MV-4-11 (cell line): ENCODE measurements around the gene WARS2.

Source experiments
- DNase-seq: peaks from one replicate; lab custom pipeline; 2025; lab: John Stamatoyannopoulos, UW

Gene WARS2

GRCh38 chr1:118984086-118984721, 156.2 kb downstream of the WARS2 start:
- DNase-seq = no peak

GRCh38 chr1:118983558-118984041, 156.9 kb downstream of the WARS2 start:
- no peak for DNase-seq

DNA sequence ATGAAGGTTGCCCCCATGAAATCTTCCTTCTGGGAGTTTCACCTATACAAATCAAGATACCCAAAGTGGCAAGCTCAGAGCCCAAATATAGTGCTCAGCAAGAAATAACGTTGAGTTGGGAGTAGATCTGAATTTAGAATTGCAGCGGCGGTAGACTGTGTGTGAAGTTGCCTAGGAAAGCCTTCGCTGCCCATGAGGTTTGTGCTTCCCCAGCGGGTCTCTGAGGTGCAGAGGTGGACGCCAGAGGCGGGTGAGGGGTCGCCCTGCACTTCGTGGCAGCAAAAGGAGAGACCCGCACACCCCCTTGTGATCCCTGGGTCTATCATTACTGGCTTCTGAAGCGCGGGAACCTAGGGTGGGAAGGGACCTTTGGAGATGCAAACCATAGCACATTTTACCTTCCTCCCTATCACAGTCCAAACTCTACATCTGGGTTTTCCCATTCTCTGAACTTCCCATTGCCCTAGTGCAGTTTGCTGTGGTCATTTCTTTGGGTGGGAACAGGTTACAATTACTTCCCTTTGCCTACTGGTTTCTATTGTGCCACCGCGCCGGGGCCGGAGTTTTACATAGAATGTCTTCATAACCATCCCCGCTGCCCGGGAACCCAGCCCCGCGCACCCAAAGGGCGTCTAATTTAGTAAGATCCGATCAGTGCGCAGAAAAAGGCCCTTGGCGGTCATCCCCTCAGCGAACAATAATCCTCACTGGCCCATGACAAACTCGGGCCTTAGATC, 157.5 kb downstream of the WARS2 start:
- DNase-seq = no peak

DNA sequence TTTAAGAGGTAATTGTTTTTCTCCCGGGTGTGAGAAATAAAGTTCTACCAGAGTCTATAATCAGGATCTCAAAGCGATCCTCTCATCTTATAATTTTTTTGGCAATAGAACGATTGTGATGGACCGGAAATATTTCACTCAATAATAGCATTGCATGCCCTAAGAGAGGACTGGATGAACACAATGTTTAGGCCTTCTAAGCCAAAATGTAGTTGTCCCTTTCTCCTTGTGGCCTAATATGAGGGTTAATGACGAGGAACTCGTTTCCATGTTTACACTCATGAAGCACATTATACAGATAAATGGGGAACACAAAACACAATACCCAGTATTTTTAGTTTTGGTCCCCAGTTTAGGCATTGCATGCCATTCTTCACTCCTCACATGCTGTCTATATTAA, 158.2 kb downstream of the WARS2 start:
- DNase-seq = no peak

DNA sequence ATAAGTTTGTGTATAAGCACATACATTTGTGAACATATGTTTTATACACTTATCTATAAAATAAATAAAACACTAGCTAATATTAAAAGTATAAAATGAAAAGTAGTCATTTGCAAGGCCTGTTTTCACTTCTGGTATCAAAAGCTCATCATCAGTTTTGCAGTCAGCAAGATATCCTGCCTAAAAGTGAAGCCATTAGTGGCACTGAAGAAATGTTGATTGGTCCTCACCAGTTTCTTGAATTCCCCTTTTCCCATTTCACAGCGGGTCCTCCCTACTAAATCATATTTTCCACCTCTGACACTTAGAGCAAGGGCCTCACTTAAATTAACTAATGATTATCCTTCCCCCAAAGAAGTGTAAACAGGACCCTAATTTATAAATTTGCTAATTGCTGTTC, 159.0 kb downstream of the WARS2 start:
- DNase-seq = no peak
